Muscle layer of duodenum (tissue), 2 donors: ENCODE measurements around the gene HOXB5.

Experiments used
- H3K27ac ChIP-seq: one replicate; pipeline ENCODE4 v1.7.0; 2013; ENCODE audit warnings: mild to moderate bottlenecking, low read length
- H3K27me3 ChIP-seq: one replicate; pipeline ENCODE4 v1.7.0; 2013; ENCODE audit warnings: low read depth, mild to moderate bottlenecking, control low read depth, low read length
- H3K36me3 ChIP-seq, 2 donors: one replicate each; pipeline ENCODE4 v1.7.0; 2013; ENCODE audit warnings: low read length in 2 of 2, control low read depth in 1 of 2, mild to moderate bottlenecking in 1 of 2; ENCODE audit not compliant: insufficient read depth in 2 of 2, control insufficient read depth in 1 of 2
- H3K4me1 ChIP-seq, 2 donors: one replicate each; pipeline ENCODE4 v1.7.0; 2013; ENCODE audit warnings: low read length in 2 of 2, mild to moderate bottlenecking in 2 of 2, control low read depth in 1 of 2, moderate library complexity in 1 of 2; ENCODE audit not compliant: insufficient read depth in 2 of 2, control insufficient read depth in 1 of 2
- H3K4me3 ChIP-seq, 2 donors: one replicate each; pipeline ENCODE4 v1.7.0; 2013; ENCODE audit warnings: low read length in 2 of 2, low read depth in 1 of 2, mild to moderate bottlenecking in 1 of 2
- H3K9me3 ChIP-seq, 2 donors: one replicate each; pipeline ENCODE4 v1.7.0; 2013; ENCODE audit warnings: low read length in 2 of 2, control low read depth in 1 of 2, mild to moderate bottlenecking in 1 of 2; ENCODE audit not compliant: control insufficient read depth in 1 of 2
- donor health status: healthy.

HOXB5 gene

DNA sequence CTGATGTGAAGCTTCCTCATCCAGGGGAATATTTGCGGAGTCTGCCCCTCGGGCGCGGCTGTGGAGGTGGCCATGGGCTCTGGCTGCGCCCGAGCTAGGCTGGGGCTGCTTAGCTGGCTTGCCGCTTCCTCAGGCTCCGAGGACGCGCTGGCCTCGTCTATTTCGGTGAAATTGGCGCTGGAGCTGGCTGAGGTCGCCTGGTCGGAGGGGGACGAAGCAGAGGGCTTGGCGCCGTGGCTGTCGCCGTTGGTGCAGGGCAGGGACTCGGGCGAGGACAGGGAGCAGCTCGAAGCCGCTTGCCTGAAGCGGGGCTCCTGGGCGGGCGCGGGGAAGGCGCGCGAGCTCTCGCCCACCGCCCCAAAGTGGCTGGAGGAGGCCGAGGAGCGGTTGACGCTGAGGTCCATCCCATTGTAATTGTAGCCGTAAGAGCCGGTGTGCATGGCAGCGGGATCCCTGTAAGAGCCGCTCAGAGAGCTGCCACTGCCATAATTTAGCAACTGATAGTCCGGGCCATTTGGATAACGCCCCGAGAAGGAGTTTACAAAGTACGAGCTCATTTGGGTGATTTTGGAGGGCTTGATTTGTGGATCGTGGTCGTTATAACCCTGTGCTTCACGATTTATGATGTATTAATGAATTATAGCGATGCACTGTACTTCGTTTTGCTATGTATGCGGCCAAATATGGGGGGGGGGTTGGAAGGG, at the start of gene HOXB5:
Gene HOXB5, minus strand, starts transcription at position 654 of the 704 bp plus-strand sequence. Its CDS starts 97 bp downstream, at position 557.
- peak within 1 kb of the TSS; percentile 59 to 76 for H3K4me3 ChIP-seq
- peaks cover 11 to 33% of the 10 kb centered on the region in 2 donors for H3K4me1 ChIP-seq
- peaks cover 8% of the 10 kb centered on the region for H3K27me3 ChIP-seq
- H3K27ac ChIP-seq, result peak within 1 kb of the TSS; percentile 67
- H3K36me3 ChIP-seq, result no peaks in the 10 kb centered on the region
- H3K9me3 ChIP-seq, result no peaks in the 10 kb centered on the region

DNA sequence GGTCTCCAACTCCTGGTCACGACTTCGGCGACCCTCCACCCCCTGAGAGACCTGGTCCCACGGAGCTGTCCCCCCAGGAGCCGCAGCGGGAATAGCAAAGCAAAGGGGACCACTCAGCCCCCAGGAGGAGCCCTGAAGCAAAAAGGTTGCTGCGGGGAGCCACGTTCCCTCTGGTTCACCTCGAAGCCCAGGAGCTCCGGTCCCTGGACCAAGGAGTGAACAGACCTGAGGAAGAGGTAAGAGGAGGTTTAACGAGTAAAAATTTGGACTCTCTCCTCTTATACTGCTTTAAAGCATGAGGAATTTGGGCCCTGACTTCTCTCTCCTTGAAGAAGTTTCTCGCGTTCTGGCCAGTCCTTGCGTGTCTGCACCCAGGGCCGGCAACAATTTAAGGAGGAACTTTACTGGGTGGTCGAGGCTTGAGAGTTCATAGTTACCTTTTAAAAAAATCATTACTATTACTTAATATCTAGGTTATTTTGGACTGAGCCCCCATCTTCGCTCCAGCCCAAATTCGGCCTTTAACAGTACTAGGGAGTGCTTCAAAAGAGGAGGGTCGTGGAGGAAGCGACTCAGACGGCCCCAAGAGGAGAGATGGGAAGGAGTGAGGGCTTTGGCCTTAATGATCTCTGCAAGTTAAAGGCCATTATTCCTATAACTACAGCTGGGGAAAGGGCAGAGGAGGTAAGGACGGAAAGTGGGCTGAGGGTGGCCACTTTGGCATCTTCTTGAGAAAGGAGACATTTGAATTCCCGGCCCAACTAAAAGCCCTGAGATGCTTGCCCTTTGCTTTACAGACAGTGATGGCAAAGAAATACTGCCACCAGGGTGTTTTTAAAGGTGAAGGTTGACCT, 49.5 kb upstream of the HOXB5 start:
- H3K27ac ChIP-seq, result no peak overlapping the region
- peaks cover 86% of the 10 kb centered on the region for H3K27me3 ChIP-seq
- peaks cover 0 to 24% of the 10 kb centered on the region in 2 donors for H3K4me1 ChIP-seq
- peaks cover 0 to 3% of the 10 kb centered on the region in 2 donors for H3K9me3 ChIP-seq
- H3K36me3 ChIP-seq, result no peaks in the 10 kb centered on the region
- no peak overlapping the region for H3K4me3 ChIP-seq

DNA sequence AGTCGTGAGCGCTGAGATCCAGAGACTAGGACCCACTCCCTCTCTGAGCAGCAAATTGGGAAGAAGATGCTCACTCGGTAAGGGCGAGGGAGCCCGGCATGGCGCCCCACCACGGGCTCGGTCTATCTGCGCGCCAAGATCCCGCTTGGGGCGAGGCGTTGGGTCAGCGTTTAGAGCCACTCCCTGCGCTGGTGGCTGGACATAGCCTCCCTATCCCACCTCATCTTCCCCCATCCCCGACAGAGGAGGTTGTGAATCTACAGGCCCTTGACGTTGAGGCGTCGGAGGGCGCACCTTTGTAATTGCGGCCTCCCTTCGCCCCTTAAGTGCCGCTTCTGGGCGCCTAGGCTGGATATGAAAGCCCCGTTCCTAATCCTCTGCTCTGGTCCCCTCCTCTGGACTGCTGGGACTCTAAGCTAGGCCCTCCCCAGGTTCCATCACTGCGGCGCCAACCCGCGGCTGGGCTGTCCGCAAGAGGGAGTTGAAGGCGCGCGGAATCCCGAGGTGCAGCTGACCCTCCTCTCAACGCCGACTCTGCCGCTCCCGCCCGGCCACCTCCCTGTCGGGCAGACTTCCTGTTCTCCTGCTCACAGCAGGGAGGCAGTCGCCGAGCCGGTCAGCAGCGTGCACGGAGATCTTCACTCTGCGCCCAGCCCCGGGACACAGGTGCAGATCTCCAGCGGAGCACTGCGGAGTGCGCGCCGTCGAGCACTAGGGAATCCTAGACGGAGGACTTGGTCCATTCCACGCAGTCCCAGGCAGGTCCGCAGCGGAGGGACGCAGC, 48.7 kb upstream of the HOXB5 start:
- Histone ChIP-seq H3K36me3 (no peaks in the 10 kb centered on the region), H3K9me3 (no peaks in the 10 kb centered on the region), H3K4me1 (peaks cover 0 to 18% of the 10 kb centered on the region in 2 donors), H3K27ac (no peak overlapping the region), H3K4me3 (no peak overlapping the region), H3K27me3 (peaks cover 86% of the 10 kb centered on the region)

DNA sequence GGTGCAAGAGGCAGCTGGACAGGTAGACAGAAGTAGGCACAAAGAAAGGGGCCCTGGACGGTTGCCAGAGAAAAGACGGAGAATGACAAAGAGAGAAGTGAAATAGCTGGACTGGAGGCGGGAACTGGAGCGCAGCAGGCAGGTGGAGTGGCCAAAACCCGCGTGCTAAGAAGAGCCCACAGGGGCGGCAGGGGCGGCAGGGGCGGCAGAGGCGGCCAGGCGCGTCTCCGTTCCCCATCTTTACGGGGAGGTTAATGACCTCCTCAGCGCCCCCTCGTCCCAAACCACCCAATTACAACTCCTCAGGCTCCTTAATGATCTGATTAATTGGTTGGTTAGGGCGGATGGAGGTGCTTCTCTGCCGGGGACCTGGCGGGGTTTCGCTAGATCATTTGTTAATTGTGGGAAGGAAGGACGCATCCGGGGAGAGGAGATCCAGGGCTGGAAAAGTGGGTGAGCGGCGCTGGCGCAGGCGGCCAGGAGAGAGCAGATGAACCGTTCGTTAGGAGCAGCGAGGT, 48.0 kb upstream of the HOXB5 start:
- Histone ChIP-seq H3K4me1 (peaks cover 0 to 11% of the 10 kb centered on the region in 2 donors), H3K27ac (no peak overlapping the region), H3K27me3 (peaks cover 88% of the 10 kb centered on the region), H3K36me3 (no peaks in the 10 kb centered on the region), H3K9me3 (no peaks in the 10 kb centered on the region), H3K4me3 (no peak overlapping the region)

- Histone ChIP-seq H3K4me1 (peaks cover 0 to 4% of the 10 kb centered on the region in 2 donors), H3K27ac (no peak overlapping the region)
These were observed 47.2 kb upstream of the HOXB5 start for GRCh38 chr17:48640858-48641180.

DNA sequence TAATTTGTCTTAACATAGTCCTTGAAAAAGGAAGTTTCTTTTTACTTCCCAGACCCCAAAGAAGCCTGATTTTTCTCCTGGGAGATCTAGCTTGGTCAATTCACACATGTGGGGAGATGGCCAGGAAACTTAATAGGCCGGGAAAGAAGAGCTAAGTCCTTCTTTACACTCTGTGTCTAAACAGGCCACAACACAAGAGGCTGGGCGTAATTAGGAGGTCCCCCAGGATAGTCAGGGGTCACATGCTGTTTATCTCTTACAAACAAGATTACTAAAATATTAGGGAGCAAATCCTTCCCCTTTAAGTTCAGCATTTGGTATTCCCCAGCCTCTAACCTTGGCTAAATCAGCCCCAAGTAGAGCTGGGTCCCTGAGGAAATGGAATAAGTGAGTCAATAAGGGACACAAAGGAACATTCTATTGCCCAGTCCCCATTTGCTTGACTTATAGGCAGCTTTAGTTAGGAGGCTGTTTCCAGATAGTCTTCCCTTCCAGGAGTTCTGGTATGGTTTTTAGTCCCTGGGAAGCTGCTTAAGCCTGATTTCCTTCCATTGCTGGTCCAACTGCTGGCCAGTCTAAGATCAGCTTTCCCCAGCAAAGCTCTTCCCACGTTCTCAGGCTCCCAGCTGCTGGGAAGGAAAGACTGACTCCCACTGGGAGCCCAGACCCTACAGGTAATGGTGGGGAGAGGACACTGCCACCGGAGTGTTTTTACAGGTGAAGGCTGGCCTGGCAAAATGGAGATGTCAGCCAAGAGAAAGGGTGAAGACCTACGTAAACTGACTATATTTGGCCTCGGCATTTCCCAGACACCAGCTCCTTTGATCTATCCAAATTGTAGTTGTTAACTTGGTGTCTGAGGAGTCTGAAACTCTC, 46.6 kb upstream of the HOXB5 start:
- Histone ChIP-seq H3K36me3 (no peaks in the 10 kb centered on the region), H3K4me1 (peaks cover 0 to 4% of the 10 kb centered on the region in 2 donors), H3K4me3 (no peak overlapping the region), H3K9me3 (no peaks in the 10 kb centered on the region), H3K27ac (no peak overlapping the region), H3K27me3 (peaks cover 87% of the 10 kb centered on the region)

More at GRCh38 chr17:48640858-48641180, 47.2 kb upstream of the HOXB5 start:
- H3K36me3 ChIP-seq, result no peaks in the 10 kb centered on the region
- H3K4me3 ChIP-seq, result no peak overlapping the region
- H3K27me3 ChIP-seq, result peaks cover 87% of the 10 kb centered on the region
- H3K9me3 ChIP-seq, result no peaks in the 10 kb centered on the region

GRCh38 chr17:48639136-48639535, 45.6 kb upstream of the HOXB5 start:
- peaks cover 0 to 4% of the 10 kb centered on the region in 2 donors for H3K4me1 ChIP-seq
- no peaks in the 10 kb centered on the region for H3K9me3 ChIP-seq
- H3K27ac ChIP-seq, result no peak overlapping the region
- peaks cover 87% of the 10 kb centered on the region for H3K27me3 ChIP-seq
- H3K36me3 ChIP-seq, result no peaks in the 10 kb centered on the region
- H3K4me3 ChIP-seq, result no peak overlapping the region

DNA sequence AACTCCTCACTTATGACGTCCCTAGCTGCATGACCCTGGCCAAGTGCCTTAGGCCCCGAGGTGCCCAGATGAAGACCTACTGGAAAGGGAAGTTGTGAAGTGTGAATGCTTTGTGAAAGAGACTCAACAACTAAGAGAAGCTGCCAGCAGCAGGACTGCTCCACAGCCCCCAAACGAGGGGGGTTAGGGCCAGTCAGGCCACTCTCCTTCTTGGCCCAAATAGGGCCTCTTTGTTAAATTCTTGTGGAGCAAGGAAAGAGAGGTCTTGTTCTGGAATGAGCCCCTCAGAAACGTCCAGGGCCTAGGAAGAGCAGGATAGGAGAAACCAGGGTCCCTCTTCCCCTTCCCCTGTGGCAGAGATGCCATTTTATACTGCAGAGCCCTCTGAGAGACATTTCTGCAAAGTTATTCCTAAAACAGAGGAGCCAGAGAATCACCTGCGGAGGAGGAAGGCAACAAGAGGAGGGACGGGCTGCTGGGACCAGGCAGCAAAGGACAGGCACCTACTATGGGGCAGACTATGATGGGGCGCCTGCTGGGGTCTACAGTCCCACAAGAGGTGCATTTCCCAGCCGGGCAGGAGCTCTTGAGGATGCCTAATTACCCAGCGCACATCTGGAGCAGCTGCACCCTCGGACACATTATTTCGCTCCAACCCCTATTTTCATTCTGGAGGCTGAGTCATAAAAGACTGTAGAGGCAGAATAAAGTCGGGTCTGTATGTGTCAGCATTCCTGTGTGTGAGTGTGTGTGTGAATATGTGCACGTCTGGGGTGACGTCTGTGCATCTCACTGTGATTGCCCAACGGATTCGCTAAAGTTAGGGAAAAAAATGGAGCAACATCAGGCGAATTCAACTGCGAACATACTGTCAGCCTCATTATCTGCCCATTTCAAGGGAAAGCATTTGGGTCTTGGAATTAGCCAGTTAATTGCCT, 44.0 kb upstream of the HOXB5 start:
- no peaks in the 10 kb centered on the region for H3K36me3 ChIP-seq
- H3K4me3 ChIP-seq, result no peak overlapping the region
- no peak overlapping the region for H3K27ac ChIP-seq
- peaks cover 0 to 4% of the 10 kb centered on the region in 2 donors for H3K4me1 ChIP-seq
- H3K27me3 ChIP-seq, result peaks cover 88% of the 10 kb centered on the region
- H3K9me3 ChIP-seq, result no peaks in the 10 kb centered on the region

DNA sequence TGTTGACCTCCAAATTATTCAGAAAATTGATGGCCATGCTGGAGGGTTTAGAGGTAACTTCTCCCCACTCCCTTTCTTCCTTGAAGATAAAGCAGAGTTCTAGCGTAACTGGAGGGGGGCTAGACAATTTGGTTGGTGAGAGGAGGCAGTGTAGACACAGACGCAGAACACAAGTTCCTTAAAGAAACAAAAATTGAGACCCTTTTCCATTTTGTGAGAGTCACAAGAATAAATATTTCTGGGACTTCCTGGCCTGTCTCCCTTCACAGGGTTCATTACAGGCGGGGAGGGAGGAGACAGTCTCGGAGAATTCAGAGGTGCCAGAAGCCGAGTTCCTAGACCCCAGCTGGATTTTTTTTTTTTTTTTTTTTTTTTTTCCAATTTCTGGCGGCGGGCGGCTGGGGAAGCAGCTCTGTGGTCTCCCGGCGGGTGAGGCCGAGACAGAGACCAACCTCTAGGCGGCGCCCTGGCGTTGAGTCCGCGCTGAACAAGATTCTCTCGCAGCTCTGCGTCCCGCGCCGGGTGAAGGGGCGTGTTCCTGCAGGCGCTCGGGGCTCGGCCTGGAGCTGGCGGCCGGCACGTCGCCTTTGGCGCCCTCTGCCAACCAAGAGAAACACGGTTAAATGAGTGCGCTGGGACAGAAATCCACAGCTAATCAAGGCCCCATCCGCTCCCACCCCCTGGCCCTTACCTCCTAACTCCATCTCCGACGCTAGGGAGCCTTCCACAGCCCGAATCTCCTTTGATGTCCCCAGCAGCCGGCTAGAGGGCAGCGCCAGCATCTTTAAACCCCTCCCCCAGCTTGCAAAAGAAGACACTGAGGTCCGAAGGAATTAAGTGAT, 42.8 kb upstream of the HOXB5 start:
- H3K9me3 ChIP-seq, result no peaks in the 10 kb centered on the region
- no peaks in the 10 kb centered on the region for H3K36me3 ChIP-seq
- no peak overlapping the region for H3K4me3 ChIP-seq
- H3K4me1 ChIP-seq, result no peaks in the 10 kb centered on the region
- H3K27me3 ChIP-seq, result peaks cover 89% of the 10 kb centered on the region
- no peak overlapping the region for H3K27ac ChIP-seq
